Lower leg skin (tissue), 3 donors: ENCODE data around the gene CCSER1.

Experiments used
- POLR2A ChIP-seq, 2 donors: fragments of 450-650 bp; IDR thresholded peaks; one replicate each; pipeline ENCODE4 v1.6.1; 2016 to 2017; ENCODE audit warnings: antibody characterized with exemption in 2 of 2, mild to moderate bottlenecking in 1 of 2, moderate library complexity in 1 of 2
- TF ChIP-seq, protein P1 (sequence below), 3 donors: fragments of 450-650 bp; IDR thresholded peaks; one replicate each; pipeline ENCODE4 v1.5.1; 2016; ENCODE audit warnings: antibody characterized with exemption in 3 of 3, mild to moderate bottlenecking in 3 of 3, moderate library complexity in 2 of 3

DNA sequence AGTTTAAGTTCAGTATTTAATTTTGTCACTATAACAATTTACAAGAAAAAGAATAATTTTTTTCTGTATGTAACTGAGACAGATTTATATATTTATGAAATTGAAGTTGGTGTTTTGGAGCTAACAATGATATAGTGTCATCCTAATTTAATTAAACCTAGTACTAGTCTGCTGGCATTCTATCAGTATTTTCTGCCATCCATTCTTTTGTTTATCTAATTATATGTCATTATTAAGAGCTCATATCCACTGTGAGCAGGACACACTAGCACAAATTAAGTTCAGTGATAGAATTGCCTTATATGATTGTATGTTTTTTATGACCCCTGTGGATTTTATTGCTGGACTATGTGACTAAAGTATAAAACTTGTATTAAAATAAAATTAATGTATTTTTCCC, 996.5 kb downstream of the CCSER1 start:
- TF ChIP-seq, protein P1, sequence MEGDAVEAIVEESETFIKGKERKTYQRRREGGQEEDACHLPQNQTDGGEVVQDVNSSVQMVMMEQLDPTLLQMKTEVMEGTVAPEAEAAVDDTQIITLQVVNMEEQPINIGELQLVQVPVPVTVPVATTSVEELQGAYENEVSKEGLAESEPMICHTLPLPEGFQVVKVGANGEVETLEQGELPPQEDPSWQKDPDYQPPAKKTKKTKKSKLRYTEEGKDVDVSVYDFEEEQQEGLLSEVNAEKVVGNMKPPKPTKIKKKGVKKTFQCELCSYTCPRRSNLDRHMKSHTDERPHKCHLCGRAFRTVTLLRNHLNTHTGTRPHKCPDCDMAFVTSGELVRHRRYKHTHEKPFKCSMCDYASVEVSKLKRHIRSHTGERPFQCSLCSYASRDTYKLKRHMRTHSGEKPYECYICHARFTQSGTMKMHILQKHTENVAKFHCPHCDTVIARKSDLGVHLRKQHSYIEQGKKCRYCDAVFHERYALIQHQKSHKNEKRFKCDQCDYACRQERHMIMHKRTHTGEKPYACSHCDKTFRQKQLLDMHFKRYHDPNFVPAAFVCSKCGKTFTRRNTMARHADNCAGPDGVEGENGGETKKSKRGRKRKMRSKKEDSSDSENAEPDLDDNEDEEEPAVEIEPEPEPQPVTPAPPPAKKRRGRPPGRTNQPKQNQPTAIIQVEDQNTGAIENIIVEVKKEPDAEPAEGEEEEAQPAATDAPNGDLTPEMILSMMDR (IDR thresholded peaks at IDR 0.05): no peak
- TF ChIP-seq POLR2A (IDR thresholded peaks at IDR 0.05): no peak
